ENCODE results near the gene LRP1.

LRP1 gene

DNA sequence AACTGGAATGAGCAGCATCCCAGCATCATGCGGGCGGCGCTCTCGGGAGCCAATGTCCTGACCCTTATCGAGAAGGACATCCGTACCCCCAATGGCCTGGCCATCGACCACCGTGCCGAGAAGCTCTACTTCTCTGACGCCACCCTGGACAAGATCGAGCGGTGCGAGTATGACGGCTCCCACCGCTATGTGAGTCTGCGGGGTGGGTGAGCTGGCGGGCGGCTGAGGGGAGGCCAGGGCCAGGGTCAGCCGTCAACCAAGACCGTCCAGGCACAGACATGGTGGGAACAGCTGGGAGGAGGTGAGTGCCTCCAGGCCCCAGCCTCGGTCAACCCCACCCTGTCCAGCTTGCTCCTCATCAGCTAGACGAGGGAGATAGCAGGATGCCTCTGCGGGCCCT is 62.5 kb downstream of the LRP1 start:
- DNase-seq (ENCODE audit: low read depth in 2 of 2, low spot score in 1 of 2), result no peak

DNA sequence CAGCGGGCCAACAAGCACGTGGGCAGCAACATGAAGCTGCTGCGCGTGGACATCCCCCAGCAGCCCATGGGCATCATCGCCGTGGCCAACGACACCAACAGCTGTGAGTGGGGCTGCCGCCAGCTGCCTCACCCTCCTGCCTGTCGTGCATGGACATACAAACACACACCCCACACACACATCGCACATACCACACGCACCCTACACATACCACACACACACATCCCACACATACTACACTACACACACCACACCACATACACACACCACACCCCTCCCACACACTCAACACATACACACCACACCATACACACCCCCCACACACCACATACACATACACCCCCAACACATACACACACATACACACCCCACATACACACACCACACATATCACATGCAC is 63.1 kb downstream of the LRP1 start:
- no peak for DNase-seq (ENCODE audit: low read depth in 2 of 2, low spot score in 1 of 2)

DNA sequence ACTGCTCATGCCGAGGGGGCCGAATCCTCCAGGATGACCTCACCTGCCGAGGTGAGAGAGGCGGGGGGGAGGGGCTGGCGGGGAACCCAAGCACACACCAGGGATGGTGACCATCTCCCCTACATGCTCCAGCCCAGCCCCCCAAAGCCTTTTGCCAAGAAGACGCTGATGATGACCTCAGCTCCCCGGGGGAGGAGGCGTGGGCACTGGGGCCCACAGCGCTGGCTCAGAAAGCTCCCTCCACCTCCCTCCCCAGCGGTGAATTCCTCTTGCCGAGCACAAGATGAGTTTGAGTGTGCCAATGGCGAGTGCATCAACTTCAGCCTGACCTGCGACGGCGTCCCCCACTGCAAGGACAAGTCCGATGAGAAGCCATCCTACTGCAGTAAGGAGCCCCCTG is 64.6 kb downstream of the LRP1 start:
- DNase-seq (ENCODE audit: low read depth in 2 of 2, low spot score in 1 of 2), result no peak

DNA sequence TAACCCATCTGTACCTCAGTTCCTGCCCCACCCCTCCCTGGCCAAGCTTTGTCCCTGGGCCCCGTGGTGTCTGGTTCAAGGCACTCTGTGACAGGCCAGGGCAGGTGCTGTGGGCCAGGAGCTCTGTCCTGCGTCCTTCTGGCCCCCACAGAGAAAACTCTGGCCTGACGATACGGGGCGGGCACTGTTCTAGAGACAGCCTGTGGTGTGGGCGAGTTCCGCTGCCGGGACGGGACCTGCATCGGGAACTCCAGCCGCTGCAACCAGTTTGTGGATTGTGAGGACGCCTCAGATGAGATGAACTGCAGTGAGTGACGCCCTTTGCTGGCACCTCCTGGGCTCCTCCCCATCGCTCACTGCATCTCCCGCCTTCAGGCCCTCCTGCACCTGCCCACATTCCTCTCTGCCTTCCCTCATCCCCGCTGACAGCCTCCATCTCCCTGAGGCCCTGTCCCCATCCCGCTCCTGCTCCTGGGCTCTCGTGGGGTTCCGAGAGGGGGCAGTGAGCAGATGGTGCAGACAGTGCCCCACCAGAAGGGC is 65.5 kb downstream of the LRP1 start:
- no peak for DNase-seq (ENCODE audit: low read depth in 2 of 2, low spot score in 1 of 2)

DNA sequence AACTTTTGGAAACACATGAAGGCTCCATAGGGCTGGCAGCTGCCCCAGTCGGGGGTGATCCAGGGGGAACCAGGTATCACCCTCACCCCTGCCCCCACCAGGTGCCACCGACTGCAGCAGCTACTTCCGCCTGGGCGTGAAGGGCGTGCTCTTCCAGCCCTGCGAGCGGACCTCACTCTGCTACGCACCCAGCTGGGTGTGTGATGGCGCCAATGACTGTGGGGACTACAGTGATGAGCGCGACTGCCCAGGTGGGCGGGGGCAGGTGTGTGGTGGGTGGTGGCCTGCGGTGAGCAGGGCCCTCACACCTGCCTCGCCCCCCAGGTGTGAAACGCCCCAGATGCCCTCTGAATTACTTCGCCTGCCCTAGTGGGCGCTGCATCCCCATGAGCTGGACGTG is 66.0 kb downstream of the LRP1 start:
- DNase-seq (ENCODE audit: low read depth in 2 of 2, low spot score in 1 of 2), result no peak

DNA sequence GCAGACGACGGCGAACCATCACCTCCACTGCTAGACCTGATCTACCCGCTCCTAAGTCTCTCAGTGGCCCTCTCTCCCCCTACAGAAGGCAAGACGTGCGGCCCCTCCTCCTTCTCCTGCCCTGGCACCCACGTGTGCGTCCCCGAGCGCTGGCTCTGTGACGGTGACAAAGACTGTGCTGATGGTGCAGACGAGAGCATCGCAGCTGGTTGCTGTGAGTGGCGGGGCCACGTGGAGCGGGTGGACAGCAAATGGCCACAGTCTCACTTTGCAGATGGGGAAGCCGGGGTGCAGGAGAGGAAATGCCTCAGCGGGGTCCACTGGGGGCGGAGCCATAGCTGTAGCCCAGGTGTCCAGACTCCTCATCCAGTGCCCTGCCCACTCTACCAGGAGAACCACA is 66.9 kb downstream of the LRP1 start:
- DNase-seq (ENCODE audit: low read depth in 2 of 2, low spot score in 1 of 2), result no peak

DNA sequence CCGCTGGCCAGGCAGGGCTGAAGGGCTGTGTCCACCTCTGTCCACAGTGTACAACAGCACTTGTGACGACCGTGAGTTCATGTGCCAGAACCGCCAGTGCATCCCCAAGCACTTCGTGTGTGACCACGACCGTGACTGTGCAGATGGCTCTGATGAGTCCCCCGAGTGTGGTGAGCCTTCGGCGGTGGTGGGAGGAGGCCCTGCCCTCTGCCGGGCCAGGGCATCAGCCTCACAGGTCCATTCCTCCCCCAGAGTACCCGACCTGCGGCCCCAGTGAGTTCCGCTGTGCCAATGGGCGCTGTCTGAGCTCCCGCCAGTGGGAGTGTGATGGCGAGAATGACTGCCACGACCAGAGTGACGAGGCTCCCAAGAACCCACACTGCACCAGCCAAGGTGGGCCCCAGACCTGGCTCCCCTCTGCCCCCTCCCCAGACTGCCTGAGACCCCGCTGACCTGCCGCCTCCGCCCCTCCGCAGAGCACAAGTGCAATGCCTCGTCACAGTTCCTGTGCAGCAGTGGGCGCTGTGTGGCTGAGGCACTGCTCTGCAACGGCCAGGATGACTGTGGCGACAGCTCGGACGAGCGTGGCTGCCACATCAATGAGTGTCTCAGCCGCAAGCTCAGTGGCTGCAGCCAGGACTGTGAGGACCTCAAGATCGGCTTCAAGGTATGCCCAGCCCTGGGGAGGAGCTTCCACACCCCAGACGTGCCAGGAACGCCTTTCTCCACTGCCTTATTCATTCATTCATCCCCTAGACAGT is 67.5 kb downstream of the LRP1 start:
- no peak for DNase-seq (ENCODE audit: low read depth in 2 of 2, low spot score in 1 of 2)

DNA sequence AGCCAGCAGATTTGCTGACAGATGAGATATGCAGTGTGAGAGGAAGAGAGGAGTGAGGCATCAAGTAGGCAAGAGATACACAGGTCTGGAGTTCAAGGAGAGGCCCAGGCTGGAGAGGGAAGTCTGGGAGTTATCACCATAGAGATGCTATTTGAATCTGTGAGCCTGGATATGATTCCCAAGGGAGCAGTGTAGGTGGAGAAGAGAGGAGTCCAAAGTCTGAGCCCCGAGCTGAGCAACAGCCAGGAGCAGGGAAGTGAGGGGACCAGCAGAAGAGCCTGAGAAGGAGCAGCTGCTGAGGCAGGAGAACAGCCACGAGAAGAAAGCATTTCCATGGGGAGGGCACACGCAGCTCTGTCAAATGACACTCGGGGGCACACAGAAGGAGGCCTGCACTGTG is 68.2 kb downstream of the LRP1 start:
- DNase-seq (ENCODE audit: low read depth in 2 of 2, low spot score in 1 of 2), result no peak

DNA sequence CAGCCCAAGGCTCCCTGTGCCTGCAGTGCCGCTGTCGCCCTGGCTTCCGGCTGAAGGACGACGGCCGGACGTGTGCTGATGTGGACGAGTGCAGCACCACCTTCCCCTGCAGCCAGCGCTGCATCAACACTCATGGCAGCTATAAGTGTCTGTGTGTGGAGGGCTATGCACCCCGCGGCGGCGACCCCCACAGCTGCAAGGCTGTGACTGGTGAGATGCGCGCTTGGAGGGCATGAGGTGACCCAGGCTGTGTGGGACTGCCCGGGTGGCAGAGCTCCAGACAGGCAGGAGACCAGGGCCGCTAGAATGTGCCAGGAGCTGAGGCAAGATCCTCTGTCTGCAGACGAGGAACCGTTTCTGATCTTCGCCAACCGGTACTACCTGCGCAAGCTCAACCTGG is 68.7 kb downstream of the LRP1 start:
- DNase-seq (ENCODE audit: low read depth in 2 of 2, low spot score in 1 of 2), result no peak

DNA sequence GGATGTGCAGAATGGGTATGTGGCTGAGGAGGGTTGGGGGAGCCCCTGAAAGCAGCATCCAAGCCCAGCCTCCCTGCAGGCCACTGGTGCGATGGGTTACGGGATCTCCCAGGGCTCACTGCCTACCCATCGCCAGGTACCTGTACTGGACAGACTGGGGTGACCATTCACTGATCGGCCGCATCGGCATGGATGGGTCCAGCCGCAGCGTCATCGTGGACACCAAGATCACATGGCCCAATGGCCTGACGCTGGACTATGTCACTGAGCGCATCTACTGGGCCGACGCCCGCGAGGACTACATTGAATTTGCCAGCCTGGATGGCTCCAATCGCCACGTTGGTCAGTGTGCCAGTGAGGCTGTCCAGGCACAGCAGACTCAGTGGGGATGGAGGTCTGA is 70.0 kb downstream of the LRP1 start:
- no peak for DNase-seq (ENCODE audit: low read depth in 2 of 2, low spot score in 1 of 2)

DNA sequence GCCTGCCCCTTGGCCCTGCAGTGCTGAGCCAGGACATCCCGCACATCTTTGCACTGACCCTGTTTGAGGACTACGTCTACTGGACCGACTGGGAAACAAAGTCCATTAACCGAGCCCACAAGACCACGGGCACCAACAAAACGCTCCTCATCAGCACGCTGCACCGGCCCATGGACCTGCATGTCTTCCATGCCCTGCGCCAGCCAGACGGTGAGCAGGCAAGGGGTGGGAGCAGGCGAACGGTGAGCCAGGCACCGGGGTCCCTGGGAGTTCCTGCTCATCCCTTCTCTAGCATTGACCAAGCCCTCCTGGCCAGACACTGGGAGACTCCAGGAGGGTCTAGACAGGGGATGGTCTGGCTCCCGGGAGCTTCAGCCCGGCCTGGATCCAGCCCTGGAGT is 70.9 kb downstream of the LRP1 start:
- DNase-seq (ENCODE audit: low read depth in 2 of 2, low spot score in 1 of 2), result no peak

DNA sequence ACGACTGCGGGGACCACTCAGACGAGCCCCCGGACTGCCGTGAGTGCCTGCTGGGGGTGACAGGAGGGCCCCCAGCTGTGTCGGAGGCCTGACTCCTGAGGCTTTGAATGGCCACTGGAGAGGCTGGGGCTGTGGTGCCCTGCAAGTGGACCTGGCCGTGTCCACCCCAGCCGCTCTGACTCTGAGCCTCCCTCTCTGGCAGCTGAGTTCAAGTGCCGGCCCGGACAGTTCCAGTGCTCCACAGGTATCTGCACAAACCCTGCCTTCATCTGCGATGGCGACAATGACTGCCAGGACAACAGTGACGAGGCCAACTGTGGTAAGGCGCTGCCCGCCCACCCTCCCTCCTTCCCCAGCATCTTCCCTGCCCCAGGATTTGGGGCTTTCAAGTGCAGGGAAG is 72.2 kb downstream of the LRP1 start:
- DNase-seq (ENCODE audit: low read depth in 2 of 2, low spot score in 1 of 2), result no peak

DNA sequence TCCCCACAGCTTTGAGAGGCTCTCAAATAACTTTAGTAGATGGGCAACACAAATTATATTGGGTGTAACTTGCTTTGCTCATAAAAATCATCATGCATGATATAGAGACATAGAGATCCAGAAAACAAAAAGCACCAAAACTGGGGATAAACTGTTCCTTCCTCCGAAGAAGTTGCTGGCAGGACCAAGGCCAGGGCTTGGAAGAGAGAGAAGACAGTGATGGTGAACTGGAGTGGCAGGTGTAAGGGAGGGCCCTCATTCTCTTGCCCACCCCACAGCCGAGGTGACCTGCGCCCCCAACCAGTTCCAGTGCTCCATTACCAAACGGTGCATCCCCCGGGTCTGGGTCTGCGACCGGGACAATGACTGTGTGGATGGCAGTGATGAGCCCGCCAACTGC is 72.9 kb downstream of the LRP1 start:
- DNase-seq (ENCODE audit: low read depth in 2 of 2, low spot score in 1 of 2), result no peak

DNA sequence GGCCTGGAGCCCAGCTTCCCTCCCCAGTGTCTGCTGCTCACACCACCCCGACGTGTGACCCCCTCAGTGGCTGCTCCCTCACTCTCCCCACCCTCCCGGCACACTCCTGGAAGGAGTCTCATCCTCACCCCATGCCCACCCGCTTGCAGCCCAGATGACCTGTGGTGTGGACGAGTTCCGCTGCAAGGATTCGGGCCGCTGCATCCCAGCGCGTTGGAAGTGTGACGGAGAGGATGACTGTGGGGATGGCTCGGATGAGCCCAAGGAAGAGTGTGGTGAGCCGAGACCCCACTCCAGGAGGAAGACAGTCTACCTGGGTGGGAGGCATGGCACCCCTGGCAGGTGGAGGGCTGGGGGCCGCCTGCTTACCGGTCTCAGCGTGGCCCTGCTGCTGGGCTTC is 73.3 kb downstream of the LRP1 start:
- DNase-seq (ENCODE audit: low read depth in 2 of 2, low spot score in 1 of 2), result no peak

DNA sequence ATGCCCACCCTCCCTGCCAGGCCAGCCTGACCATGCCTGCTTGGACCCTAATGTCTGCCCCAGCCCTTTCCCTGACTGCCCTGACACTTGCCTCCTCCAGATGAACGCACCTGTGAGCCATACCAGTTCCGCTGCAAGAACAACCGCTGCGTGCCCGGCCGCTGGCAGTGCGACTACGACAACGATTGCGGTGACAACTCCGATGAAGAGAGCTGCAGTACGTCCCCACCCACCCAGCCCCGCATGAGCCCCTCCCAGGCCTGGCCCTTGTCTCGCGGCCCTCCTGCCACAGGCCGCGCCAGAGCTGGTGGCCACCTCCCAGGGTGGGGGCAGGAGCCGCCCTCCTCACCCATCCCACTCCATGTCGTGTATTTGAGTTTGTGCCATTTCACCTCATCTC is 74.0 kb downstream of the LRP1 start:
- DNase-seq (ENCODE audit: low read depth in 2 of 2, low spot score in 1 of 2), result no peak

DNA sequence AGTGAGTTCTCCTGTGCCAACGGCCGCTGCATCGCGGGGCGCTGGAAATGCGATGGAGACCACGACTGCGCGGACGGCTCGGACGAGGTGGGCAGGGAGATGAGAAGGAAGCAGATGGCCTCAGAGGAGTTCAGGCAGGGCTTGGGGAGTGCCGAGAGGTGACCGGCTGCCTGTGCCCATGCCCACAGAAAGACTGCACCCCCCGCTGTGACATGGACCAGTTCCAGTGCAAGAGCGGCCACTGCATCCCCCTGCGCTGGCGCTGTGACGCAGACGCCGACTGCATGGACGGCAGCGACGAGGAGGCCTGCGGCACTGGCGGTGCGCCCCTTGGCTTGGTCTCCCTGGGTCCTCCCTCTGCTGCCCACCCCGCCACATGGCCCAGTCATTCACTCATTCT is 74.9 kb downstream of the LRP1 start:
- DNase-seq (ENCODE audit: low read depth in 2 of 2, low spot score in 1 of 2), result no peak

DNA sequence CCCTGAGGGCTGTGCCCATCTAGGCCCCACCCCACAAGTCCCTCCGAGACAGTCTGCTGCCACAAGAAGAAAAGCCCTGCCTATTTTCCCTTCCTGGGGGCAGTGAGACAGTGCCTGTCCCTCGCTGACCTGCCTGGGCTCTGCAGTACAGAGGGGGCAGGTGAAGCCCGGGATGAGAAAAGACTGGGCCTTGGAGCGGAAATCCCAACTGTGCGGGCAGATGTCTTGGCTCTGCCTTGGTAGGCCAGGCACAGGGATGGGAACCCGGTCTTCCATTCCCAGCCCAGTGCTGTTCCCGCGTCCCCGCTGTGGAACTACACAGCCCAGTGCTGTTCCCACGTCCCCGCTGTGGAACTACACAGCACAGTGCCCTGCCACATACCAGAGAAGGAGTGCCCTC is 75.5 kb downstream of the LRP1 start:
- DNase-seq (ENCODE audit: low read depth in 2 of 2, low spot score in 1 of 2), result no peak

DNA sequence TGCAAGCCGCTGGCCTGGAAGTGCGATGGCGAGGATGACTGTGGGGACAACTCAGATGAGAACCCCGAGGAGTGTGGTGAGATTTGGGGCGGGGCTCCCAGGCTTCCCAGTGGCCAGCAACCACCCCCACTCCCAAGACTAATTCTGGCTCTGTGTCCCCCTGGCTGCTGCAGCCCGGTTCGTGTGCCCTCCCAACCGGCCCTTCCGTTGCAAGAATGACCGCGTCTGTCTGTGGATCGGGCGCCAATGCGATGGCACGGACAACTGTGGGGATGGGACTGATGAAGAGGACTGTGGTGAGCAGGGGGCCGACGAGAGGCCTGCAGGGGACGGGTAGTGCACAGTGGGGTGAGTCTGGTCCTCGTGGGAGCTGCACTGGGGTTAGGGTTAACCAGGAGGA is 76.2 kb downstream of the LRP1 start:
- no peak for DNase-seq (ENCODE audit: low read depth in 2 of 2, low spot score in 1 of 2)

DNA sequence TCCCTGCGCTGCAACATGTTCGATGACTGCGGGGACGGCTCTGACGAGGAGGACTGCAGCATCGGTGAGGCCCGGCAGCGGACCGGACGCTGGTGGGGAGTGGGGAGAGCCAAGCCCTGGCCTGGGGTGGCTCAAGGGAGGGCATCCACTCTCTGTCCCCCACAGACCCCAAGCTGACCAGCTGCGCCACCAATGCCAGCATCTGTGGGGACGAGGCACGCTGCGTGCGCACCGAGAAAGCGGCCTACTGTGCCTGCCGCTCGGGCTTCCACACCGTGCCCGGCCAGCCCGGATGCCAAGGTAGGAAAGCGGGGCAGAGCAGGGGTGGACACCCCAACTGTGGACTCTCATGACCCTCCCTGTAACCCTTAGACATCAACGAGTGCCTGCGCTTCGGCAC is 76.9 kb downstream of the LRP1 start:
- DNase-seq (ENCODE audit: low read depth in 2 of 2, low spot score in 1 of 2), result no peak

DNA sequence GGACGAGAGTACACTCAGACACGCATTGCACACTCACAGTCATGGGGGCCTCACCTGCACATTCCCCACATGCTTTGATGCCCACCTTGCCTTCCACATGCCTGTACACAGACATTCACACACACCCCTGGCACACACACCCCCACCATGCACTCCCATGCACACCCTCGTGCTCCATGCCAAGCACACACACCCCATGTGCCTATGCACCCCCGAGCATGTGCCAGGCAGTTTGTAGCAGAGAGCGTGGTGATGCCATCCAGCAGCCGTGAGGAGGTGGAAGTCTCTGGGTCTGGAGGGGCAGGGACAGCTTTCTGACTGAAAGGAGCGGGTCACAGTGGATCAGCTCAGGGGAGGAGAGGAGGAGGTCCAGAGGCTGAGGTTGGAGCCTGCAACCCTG is 77.6 kb downstream of the LRP1 start:
- DNase-seq (ENCODE audit: low read depth in 2 of 2, low spot score in 1 of 2), result no peak

DNA sequence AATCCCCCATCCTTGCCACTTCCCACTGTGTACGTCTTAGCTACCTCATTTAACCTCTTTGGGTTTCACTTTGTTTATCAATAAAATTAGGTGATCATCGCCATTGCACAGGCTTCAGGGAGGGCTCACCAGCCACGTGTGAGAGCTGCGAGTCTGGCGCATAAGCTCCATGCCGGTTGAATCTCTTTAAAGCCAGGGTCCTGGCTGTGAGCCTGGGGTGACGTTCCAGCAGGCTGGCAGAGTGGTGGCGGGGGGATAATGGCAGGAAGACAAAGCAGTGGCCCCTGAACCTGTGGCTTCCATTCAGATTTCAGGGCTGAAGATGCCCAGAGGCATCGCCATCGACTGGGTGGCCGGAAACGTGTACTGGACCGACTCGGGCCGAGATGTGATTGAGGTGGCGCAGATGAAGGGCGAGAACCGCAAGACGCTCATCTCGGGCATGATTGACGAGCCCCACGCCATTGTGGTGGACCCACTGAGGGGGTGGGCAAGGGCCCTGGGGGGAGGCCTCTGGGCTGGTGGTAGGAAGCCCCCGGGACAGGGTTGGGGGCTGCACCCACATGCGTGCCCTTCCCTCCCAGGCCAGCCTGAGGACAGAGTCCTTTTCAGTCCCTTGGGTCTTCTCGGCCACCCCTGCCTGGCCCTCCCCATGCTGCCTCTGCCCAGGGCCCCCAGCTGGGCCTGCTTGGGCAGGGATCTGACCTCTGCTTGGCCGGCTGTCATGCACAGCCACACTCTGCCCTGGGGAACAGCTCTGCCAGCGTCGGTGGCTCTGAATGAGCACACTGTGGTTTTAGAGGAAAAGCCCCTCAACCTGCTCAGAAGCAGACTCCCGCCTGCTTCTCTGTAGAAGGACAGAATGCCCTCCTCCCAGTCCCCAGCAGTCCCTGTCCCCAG is 79.7 kb downstream of the LRP1 start:
- no peak for DNase-seq (ENCODE audit: low read depth in 2 of 2, low spot score in 1 of 2)

DNA sequence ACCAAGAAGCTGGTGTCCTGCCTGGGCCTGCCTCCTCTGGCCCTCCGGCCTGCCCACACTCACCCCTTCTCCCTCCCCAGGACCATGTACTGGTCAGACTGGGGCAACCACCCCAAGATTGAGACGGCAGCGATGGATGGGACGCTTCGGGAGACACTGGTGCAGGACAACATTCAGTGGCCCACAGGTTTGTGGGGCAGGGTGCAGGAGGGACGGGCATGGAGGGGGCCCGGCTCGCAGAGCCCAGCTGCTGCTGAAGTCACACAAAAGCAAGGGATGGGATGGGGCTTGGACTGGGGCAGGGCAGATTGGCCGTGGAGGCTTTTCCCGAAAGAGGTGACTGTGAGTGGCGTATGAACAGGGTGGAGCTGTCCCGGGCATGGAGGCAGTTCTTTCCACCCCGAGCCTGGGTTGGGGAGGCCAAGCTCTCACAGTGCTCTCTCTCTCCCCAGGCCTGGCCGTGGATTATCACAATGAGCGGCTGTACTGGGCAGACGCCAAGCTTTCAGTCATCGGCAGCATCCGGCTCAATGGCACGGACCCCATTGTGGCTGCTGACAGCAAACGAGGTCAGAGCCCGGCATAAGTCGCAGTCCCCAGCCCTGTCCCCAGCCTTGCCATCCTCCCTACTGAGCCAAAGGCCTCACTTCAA is 80.5 kb downstream of the LRP1 start:
- DNase-seq (ENCODE audit: low read depth in 2 of 2, low spot score in 1 of 2), result no peak
